Epithelial cell of esophagus (primary cell): ENCODE results near the gene IKZF2.
A peak's percentile ranks its signal among the peaks of the same experiment; 100 is the strongest.

Source experiments
- DNase-seq: peaks from one replicate; pipeline ENCODE4 v3.0.0; 2010; ENCODE audit warnings: low read depth
- H3K4me3 ChIP-seq: 2 replicates; pipeline ENCODE4 v1.5.1; 2011; ENCODE audit warnings: mild to moderate bottlenecking, low read length, control low read depth
- CTCF ChIP-seq: IDR thresholded peaks from 2 replicates; pipeline ENCODE4 v1.5.1; 2011; ENCODE audit warnings: low read depth, mild to moderate bottlenecking, low read length, control low read depth, inconsistent platforms; ENCODE audit not compliant: insufficient read depth; ENCODE audit errors: missing control alignments

IKZF2 gene

GRCh38 chr2:213151437-213152064 is at the start of gene IKZF2:
TSS of gene IKZF2 (minus strand) at chr2:213151612. CDS start at chr2:213148629, 2,983 bp downstream.
- H3K4me3 ChIP-seq = peak within 1 kb of the TSS; percentile 69
- TF ChIP-seq CTCF = no peak
- peak; percentile 93 for DNase-seq

- no peak for TF ChIP-seq CTCF
- H3K4me3 ChIP-seq = no peak overlapping the region
- DNase-seq = peak; percentile 43
These were observed 48.5 kb upstream of the IKZF2 start for GRCh38 chr2:213199871-213200270.

GRCh38 chr2:213189001-213189899 is 37.8 kb upstream of the IKZF2 start:
- DNase-seq = peak; percentile 38
- H3K4me3 ChIP-seq = no peak overlapping the region
- no peak for TF ChIP-seq CTCF

- DNase-seq = no peak
- H3K4me3 ChIP-seq = no peak overlapping the region
- no peak for TF ChIP-seq CTCF
These were observed 37.1 kb upstream of the IKZF2 start for GRCh38 chr2:213188533-213188867.

- H3K4me3 ChIP-seq = no peak overlapping the region
- DNase-seq = peak; percentile 34
- TF ChIP-seq CTCF = no peak
These were observed 36.6 kb upstream of the IKZF2 start for GRCh38 chr2:213187833-213188532.

- no peak for TF ChIP-seq CTCF
- no peak overlapping the region for H3K4me3 ChIP-seq
- DNase-seq = no peak
These were observed 36.0 kb upstream of the IKZF2 start for GRCh38 chr2:213187386-213187785.
